Measurements from ENCODE around the gene JUN.

JUN gene

DNA sequence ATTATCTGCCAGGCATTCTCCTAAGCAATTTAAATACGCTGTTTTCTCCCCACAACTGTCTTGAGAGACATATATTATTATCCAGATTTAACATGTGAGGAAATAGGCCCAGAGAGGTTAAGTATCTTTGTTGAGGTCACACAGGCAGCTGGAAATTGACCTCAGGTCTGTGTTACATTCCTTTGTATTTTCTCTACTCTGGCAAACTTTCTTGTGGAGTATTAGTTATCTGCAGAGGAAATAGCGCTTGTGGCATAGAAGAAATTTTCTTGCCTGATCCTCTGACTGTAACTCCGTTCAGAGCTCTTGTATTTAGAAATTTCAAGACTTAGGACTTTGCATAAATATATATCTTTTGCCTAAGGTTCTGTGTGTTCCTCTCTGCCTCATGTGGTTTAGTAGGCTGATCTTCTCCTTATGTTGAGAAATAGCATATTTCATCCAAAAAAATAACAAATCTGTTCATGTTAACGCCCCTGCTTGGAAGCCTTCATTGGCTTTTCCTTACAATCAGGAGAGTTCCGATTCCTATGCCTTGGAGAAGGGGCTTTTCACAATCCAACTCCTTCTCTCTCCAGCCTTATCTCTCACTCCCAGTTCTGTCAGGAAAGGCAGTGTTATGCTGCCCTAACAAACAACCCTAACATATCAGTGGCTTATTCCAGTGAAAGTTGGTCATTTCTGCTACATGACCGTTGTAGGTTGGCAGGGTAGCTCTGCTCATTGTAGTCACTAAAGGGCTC is 2.5 kb upstream of the JUN start:
- DNase-seq: no peak
- intact Hi-C loops (cut with DNase I): loop anchor here (10.0 kb wide), 2 partner anchors 78 to 918 kb away; no protein-coding TSS in a partner anchor

DNA sequence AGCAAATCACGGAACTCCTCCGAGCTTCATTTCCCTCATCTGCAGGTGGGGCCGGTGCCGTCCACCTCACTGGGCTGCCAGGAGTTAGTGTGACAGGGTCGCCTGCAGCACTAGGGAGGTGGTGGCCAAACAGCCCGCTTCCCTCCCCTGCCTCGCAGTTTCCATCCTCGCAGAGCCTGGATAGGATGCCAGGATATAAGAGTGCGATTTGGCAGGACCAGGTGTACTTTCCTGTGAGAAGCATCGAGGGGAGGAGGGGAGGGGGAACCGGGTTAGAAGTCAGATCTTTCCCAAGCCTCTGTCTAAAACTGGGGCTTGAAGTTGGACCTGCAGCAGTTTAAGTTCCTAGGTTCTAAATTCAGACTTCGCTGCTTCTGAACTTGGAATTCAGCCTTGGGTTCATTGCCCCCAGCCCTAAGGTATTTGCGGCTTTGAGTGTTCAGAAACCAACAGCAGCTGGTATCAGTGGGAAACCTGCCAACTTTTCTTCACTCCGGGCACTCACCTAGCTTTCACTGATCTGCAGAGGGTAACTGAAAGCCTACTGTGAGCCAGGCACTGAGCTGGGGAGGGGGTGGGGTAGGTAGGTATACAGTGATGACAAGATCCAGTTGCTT is 1.7 kb upstream of the JUN start:
- intact Hi-C loops (cut with DNase I): loop anchor here (2.0 to 10.0 kb wide), 3 partner anchors 79 to 919 kb away; no protein-coding TSS in a partner anchor
- peak in 14 of 42 donors; percentile 9 to 41 (median 22) for DNase-seq

DNA sequence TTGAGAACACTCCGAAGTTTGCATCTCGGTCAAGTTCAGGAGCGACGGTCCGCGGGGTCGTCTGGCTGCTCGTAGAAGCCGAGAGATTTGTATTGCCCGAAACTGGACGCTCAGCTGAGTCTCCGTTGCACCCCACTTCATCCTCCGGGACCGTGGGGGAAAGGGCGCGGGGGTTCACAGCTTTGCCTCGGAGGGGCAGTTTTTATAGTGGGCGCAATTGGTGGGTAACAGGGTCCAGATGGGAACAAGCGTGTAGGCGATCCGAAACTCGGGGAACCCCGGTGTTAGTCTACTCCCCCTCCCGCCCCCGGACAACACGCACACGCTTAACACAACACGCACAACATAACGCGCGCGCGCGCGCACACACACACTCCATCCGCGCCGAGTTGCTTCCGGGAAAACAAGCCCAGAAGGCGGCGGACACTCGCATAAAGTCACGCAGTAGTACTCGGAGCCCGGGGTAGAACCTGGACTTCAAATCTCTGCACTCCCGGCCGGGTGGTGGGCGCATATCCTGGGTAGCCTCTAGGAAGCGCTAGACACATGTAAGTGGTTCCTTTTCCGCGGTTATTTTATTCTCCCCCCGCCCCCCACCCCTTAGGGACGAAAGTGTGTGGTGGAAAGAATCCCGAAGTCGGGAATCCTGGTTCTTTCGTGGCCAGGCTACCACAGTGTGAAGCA is 1.1 kb upstream of the JUN start:
- intact Hi-C loops (cut with DNase I): loop anchor here (2.0 to 10.0 kb wide), 3 partner anchors 80 to 920 kb away; no protein-coding TSS in a partner anchor
- DNase-seq: peak; percentile 70 to 93 (median 84)

DNA sequence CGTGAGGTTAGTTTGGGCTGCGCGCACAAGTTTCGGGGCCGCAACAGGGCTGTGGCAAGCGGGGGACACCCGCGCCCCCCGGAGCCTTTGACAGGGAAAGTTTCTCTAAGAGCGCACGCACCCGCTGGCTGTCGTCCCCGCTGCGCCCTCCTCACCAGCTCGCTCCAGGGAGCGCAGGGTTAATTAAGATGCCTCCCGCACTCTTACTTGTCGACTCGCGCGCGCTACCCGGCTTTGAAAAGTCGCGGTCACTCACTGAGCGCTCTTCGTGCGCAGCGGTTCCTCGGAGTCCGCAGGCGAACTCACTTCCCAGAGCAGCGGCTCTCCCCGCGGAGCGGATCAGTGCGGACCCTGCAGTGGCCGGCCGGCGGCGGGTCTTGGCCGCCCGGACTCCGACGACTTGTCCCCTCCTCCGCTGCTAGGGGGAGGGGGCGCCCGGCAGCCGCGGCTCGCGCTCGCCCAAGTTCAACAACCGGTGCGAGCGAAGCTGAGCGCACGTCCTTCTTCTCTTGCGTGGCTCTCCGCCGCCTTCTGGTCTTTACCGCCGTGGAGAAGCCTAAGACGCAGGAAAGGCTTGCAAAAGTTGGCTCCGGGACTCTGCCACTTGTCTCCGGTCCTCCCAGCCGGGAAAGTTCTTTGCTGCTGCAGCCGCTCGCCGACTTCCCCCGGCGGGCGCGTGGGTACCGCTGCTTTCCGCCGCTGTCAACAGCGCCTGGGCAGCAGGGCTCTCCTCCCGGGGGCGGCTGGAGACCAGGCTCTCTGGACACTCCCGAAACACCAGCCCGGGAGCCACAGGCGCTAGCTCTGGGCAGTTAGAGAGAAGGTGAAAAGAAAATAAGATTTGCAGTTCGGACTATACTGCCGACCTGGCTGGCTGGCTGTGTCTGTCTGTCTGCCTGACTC is 506 bp downstream of the JUN start:
- intact Hi-C loops (cut with DNase I): loop anchor here (10.0 kb wide), 2 partner anchors 81 to 921 kb away; no protein-coding TSS in a partner anchor
- DNase-seq: peak; percentile 16 to 75 (median 52)

DNA sequence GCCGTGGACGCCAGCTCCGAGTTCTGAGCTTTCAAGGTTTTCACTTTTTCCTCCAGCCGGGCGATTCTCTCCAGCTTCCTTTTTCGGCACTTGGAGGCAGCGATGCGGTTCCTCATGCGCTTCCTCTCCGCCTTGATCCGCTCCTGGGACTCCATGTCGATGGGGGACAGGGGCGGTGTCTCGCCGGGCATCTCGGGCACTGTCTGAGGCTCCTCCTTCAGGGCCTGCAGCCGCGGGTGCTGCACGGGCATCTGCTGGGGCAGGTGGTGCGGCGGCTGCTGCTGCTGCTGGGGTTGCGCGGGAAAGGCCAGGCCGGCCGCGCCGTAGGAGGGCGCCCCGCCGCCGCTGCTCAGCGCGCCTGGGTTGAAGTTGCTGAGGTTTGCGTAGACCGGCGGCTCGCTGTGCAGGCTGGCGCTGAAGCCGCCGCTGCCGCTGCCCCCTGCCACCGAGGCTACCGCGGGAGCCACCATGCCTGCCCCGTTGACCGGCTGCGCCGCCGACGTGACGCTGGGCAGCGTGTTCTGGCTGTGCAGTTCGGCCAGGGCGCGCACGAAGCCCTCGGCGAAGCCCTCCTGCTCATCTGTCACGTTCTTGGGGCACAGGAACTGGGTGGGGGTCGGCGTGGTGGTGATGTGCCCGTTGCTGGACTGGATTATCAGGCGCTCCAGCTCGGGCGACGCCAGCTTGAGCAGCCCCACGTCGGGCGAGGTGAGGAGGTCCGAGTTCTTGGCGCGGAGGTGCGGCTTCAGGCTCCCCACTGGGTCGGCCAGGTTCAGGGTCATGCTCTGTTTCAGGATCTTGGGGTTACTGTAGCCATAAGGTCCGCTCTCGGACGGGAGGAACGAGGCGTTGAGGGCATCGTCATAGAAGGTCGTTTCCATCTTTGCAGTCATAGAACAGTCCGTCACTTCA is 1.4 kb downstream of the JUN start:
- peak; percentile 27 to 86 (median 68) for DNase-seq
- intact Hi-C loops (cut with DNase I): loop anchor here (10.0 kb wide), 2 partner anchors 82 to 922 kb away; no protein-coding TSS in a partner anchor

DNA sequence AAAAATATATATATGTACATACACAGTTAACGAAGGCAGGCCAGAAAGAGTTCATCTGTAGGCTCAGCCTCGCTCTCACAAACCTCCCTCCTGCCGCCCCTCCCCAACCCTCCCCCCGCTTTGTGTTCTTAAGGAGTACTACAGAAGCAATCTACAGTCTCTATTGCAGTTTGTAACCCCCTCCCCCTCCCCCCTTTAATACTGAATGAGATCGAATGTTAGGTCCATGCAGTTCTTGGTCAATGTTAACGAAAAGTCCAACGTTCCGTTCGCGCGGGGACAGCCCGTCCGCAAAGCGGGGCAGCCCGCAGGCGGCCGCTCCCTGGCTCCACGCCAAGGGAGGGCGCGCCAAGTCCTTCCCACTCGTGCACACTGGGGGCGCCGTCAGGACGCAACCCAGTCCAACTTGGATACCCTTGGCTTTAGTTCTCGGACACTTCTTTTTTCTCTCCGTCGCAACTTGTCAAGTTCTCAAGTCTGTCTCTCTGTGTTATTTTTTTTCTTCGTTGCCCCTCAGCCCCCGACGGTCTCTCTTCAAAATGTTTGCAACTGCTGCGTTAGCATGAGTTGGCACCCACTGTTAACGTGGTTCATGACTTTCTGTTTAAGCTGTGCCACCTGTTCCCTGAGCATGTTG is 2.2 kb downstream of the JUN start:
- DNase-seq: peak; percentile 13 to 86 (median 67)
- intact Hi-C loops (cut with DNase I): loop anchor here (10.0 kb wide), 2 partner anchors 83 to 923 kb away; no protein-coding TSS in a partner anchor

DNA sequence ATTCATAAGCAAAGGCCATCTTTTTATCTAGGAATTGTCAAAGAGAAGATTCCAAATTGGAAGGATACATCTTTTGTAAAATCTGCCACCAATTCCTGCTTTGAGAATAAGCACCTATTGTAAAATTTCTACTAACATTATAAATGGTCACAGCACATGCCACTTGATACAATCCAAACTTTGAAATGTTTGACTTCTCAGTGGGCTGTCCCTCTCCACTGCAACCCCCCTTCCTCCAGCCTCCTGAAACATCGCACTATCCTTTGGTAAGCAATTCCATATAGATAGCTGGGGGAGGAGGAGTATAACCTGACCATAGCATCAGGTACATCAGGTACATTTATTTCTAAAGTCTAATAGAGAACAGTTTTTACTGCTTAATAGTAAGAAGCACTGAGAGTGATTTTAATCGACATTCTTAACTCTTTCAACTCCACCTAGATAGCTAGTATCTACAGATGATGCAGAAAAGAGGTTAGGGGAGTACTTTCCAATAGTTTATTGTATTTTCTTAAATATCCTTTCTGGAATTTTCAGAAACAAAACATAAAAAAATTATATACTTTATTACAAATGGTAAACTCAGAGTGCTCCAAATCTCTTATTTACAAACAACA is 2.9 kb downstream of the JUN start:
- no peak for DNase-seq

DNA sequence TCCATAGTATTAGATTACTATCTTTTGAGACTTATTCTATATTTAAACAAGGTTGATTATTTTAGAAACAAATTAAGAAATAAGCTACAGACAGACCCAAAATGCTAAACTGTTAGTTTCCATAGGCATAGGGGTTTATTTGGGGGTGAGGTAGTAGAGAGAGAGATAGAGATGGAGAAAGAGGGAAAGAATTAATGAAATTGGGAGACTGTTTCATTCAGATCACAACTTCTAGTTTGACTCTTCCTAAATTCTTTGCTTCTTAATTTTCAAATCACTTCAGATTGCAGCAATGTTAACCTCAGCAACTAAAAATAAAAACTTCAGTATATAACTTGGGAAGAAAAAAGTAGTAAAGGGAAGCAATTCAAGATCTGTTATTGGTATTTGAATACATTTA is 3.4 kb downstream of the JUN start:
- DNase-seq: no peak
- intact Hi-C loops (cut with DNase I): loop anchor here (10.0 kb wide), 2 partner anchors 84 to 924 kb away; no protein-coding TSS in a partner anchor

More for the DNA sequence above, 2.9 kb downstream of the JUN start:
- intact Hi-C loops (cut with DNase I): loop anchor here (10.0 kb wide), 2 partner anchors 84 to 924 kb away; no protein-coding TSS in a partner anchor

DNA sequence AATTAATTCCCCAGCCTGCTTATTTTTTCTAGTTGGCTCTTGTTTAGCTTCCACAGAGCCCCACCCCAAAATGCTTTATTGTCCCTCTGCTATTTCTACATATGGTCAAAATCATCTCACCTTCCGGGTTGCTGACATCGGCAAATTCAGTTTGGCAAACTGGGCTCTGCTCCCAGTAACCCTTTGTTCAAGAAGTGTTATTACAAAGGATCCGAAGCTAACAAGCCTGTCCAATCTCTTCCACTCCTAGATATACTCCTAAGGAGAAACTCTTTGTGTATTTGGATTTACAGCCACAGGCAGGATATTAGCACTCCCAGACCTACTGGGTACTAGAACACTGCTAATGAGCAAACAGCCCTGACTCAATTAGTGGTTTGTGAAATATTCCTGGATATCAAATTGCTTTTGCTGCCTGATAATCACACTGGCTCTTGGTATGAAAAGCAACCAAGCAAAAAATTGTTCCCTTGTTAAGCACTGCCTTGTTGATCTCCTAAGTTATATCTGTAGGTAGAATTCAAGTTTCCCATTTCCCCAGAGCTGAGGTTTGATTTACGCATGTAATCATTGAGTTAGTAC is 4.0 kb downstream of the JUN start:
- intact Hi-C loops (cut with DNase I): loop anchor here (10.0 kb wide), 2 partner anchors 85 to 925 kb away; no protein-coding TSS in a partner anchor
- DNase-seq: no peak

DNA sequence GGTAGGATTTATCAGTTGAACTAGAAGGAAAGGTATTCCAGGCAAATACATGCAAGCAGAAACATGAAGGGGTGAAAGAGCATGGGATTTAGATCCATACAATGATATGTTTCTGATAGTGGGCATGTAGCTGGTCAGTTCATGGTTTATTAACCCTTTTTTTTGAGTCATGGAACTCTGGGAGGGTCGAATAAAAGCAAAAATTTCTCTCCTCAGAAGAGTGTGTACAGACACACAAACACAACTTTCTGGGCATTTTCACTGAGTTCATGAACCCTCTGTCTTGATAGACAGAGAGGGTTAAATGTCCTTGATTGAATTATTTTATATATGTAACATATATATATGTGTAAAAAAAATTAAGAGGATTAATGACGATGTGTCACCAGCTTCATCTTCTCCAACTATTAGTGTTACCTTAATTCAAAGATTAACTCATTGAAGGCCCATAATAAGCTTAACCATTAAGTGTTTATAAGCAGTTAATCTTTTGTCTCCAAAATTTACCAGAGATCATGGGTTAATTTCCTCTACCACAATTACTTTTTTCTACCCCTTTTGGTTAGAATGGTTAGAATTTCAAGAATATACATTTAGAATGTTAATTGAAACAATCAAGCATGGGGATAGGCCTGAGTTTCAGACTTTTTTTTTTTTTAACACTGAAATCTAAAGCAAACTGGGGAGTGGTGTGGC is 4.6 kb downstream of the JUN start:
- no peak for DNase-seq
- intact Hi-C loops (cut with DNase I): no loop called here

DNA sequence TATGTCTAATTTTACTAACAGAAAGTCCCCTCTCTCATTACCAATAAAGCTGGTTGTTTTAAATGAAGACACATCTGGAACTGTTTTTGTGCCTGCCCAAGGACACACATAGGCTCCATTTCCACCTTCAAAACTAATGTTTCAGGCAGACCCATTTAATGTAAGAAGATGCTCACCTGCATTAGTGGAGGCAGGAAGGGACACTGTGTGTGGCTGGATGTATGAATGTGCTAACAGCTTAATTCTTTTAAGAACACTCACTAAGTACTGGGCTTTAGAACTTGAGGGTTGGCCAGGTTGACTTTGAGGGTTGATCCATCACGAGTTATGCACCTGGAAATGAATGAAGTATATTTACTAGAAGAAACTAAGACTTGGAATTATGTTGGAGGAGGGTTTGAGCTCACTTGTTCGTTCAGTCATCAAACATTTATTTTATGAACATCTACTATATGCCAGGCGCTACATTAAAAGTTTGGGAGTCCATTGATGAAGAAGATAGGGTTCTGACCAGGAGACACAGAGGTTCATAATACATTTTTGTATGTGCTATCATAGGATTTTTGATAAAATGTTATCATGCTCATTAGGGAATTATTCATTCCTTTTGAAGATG is 5.4 kb downstream of the JUN start:
- no peak for DNase-seq
- intact Hi-C loops (cut with DNase I): no loop called here

DNA sequence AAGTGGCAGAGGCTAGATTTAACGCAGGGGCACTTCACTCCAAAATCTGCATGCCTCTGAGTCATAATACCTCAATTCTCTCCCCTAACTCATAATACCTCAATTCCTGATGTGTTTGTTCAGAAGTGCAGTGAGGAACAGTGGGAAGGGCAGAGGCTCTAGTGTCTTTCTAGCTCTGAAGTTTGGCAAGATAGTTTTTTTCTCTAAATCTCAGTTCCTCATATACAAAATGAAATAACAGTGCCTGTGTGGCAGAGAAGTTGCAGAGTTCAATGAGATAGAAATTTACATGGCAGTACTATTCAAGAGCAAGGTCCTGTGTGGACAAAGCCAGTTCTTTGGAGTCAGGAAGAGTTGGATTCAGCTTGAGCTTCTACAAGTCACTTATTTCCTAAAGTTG is 9.8 kb downstream of the JUN start:
- intact Hi-C loops (cut with DNase I): no loop called here

DNA sequence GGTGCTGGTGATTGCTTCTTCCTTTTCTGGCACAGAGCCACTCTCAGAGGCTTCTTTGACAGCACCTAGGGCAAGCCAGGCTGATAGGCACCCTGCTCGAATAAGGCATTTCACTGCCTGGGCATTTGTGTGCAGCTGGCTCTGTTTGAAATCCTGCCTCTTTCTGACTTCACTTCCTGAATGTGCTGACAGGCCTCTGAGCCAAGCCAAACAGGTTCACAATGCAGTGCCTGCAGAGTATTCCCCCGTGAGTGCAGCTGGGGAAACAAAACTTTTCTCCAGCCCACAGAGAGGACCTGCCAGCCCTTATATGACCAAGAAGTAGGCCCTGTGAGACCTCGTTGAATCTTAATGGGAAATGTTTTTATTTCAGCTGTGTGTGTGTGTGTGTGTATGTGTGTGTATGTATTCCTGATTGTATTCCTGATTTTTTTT is 10.4 kb downstream of the JUN start:
- DNase-seq: peak in 16 of 42 donors; percentile 2 to 58 (median 16)
- intact Hi-C loops (cut with DNase I): no loop called here

More for the DNA sequence above, 9.8 kb downstream of the JUN start:
- no peak for DNase-seq

DNA sequence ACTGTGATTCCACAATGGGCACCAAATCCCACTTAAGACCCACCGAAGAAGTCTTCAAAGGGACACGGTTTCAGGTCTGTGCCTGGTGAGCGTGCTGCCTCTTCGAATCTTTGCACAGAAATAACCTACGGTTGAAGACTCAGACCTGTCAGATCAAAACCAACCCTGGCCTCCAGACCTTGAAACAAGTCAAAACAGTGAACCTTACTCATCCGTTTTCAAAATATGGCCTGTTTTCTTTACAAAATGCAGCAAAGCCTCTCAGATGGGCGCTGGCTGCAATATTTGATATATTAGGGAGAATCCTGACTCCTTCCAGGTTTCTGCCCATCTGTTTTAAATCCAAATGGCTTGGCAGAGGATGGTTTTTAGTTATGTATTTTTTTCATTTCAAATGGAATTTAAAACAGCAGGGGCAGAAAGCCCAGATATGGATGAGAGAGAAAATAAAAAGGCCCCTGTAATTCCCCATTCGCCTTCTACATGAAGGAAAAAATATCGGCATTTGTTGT is 14.0 kb downstream of the JUN start:
- intact Hi-C loops (cut with DNase I): no loop called here

More for the DNA sequence above, 14.0 kb downstream of the JUN start:
- DNase-seq: no peak

All from head of caudate nucleus (tissue), 42 donors.